DND-41 (cell line): ENCODE results near the gene TTC12.

Experiments used
- CTCF ChIP-seq: IDR thresholded peaks from 2 replicates; pipeline ENCODE4 v1.5.1; 2012; ENCODE audit warnings: borderline replicate concordance, low read length, moderate library complexity, mild to moderate bottlenecking; ENCODE audit not compliant: poor library complexity, severe bottlenecking; ENCODE audit errors: extremely low read depth
- EZH2 ChIP-seq: IDR thresholded peaks from 3 replicates; pipeline ENCODE4 v1.6.1; 2012; ENCODE audit warnings: borderline replicate concordance, low read depth, mild to moderate bottlenecking, moderate library complexity, low read length, inconsistent platforms; ENCODE audit not compliant: severe bottlenecking

- TF ChIP-seq CTCF, result no peak
- TF ChIP-seq EZH2, result no peak
Measured at GRCh38 chr11:113265362-113265761, 49.0 kb upstream of the TTC12 start.
